Esophagus muscularis mucosa (tissue), 4 donors: ENCODE results near the gene RNASE1. TPM values are rescaled to one million over a fixed set of nuclear protein-coding genes. Genes with fewer than 3 reads are reported as not detected.

Experiments used
- DNase-seq: peaks from one replicate; pipeline ENCODE4 v3.0.0-alpha.2; 2017; ENCODE audit errors: extremely low spot score
- H3K27ac ChIP-seq, 4 donors: fragments of 200-600 bp; sonication (generic); replicated peaks in 1 of 4; 1 replicate in 3 of 4; 2 replicates in 1 of 4; pipeline ENCODE4 v1.5.1; 2016 to 2019; ENCODE audit warnings: mild to moderate bottlenecking in 1 of 4
- H3K27me3 ChIP-seq, 4 donors: fragments of 200-600 bp; sonication (generic); one replicate each; pipeline versions ENCODE4 v1.5.1 to v1.6.0; 2016 to 2019
- H3K36me3 ChIP-seq, 4 donors: fragments of 200-600 bp; sonication (generic); one replicate each; pipeline ENCODE4 v1.5.1; 2016 to 2019
- H3K4me1 ChIP-seq, 4 donors: fragments of 200-600 bp; sonication (generic); one replicate each; pipeline ENCODE4 v1.5.1; 2016 to 2019
- H3K4me3 ChIP-seq, 4 donors: fragments of 200-600 bp; sonication (generic); 1 replicate in 2 of 4; 2 replicates in 2 of 4; pipeline ENCODE4 v1.5.1; 2016 to 2019; ENCODE audit warnings: mild to moderate bottlenecking in 4 of 4, moderate library complexity in 1 of 4
- H3K9me3 ChIP-seq, 4 donors: fragments of 200-600 bp; sonication (generic); 1 replicate in 3 of 4; 2 replicates in 1 of 4; pipeline ENCODE4 v1.5.1; 2016 to 2019
- EP300 ChIP-seq: sonication (generic); formaldehyde crosslinking; IDR thresholded peaks from one replicate; pipeline ENCODE4 v1.6.1; 2017; ENCODE audit warnings: antibody characterized with exemption
- POLR2A ChIP-seq: fragments of 450-650 bp; IDR thresholded peaks from one replicate; pipeline ENCODE4 v1.6.1; 2017; ENCODE audit warnings: antibody characterized with exemption, moderate library complexity, mild to moderate bottlenecking, low read depth
- POLR2AphosphoS5 ChIP-seq, 2 donors: sonication (generic); formaldehyde crosslinking; IDR thresholded peaks; one replicate each; pipeline ENCODE4 v1.6.1; 2017; ENCODE audit warnings: antibody characterized with exemption in 2 of 2
- WGBS: methylation state at CpG from one replicate; pipeline ENCODE4 v1.1.5; 2018; 5-methylcytosine and 5-hydroxymethylcytosine counted together
- intact Hi-C: fragments of 100-400 bp; cut with DNase I; formaldehyde crosslinking; loops from one replicate; pipeline ENCODE4 v1.15.1; 2023
- total RNA-seq, 4 donors: library from RNA; depleted of rRNA; stranded (reverse); fragments of >200 nt; gene quantifications; one replicate each; pipeline versions ENCODE4 v1.1.0 to v1.2.1, GENCODE V29; 2016
- TF ChIP-seq, protein P1 (sequence below), 3 experiments: fragments of 200-600 bp in 2 of 3; fragments of 450-650 bp in 1 of 3; sonication (generic) in 2 of 3; IDR thresholded peaks; one replicate each; pipeline ENCODE4 v1.5.1; 2017 to 2019; ENCODE audit warnings: antibody characterized with exemption in 3 of 3, mild to moderate bottlenecking in 2 of 3, moderate library complexity in 1 of 3

Gene RNASE1
- total RNA-seq, 4 donors from 2014 or later = 270 to 766 (median 341) TPM

DNA sequence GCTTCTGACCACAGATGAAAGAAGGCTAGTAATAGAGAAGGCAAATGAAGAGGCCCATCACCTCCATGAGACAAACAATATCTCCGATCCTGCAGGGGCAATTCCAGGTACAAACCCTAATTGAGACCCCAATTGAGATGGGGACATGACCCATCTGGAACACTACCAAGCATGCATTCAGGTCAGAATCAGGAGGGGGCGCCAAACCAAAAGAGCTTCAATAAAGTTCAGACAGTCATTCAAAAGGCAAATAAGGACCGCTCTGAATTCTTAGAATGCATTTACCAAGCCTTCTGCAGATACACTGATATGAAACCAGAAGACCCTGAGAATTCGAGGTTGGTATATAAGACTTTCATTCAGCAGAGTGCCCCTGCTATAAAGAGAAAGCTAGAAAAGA lies 44.7 kb downstream of the RNASE1 start:
- Histone ChIP-seq H3K4me1 (peaks cover 0 to 3% (median 0%) of the 10 kb centered on the region in 4 donors), H3K4me3 (no peak overlapping the region), H3K9me3 (peaks cover 0 to 2% (median under 1%) of the 10 kb centered on the region in 4 donors), H3K36me3 (no peaks in the 10 kb centered on the region), H3K27ac (no peak overlapping the region), H3K27me3 (no peaks in the 10 kb centered on the region)
- WGBS = 64% methylated on average over 4 of the region's 4 CpGs
- intact Hi-C loops = no loop called here
- no peak for TF ChIP-seq POLR2AphosphoS5 (IDR thresholded peaks at IDR 0.05)
- TF ChIP-seq, protein P1, sequence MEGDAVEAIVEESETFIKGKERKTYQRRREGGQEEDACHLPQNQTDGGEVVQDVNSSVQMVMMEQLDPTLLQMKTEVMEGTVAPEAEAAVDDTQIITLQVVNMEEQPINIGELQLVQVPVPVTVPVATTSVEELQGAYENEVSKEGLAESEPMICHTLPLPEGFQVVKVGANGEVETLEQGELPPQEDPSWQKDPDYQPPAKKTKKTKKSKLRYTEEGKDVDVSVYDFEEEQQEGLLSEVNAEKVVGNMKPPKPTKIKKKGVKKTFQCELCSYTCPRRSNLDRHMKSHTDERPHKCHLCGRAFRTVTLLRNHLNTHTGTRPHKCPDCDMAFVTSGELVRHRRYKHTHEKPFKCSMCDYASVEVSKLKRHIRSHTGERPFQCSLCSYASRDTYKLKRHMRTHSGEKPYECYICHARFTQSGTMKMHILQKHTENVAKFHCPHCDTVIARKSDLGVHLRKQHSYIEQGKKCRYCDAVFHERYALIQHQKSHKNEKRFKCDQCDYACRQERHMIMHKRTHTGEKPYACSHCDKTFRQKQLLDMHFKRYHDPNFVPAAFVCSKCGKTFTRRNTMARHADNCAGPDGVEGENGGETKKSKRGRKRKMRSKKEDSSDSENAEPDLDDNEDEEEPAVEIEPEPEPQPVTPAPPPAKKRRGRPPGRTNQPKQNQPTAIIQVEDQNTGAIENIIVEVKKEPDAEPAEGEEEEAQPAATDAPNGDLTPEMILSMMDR (IDR thresholded peaks at IDR 0.05) = peak in 2 of 3 experiments; percentile 8 to 12
- DNase-seq = no peak

DNA sequence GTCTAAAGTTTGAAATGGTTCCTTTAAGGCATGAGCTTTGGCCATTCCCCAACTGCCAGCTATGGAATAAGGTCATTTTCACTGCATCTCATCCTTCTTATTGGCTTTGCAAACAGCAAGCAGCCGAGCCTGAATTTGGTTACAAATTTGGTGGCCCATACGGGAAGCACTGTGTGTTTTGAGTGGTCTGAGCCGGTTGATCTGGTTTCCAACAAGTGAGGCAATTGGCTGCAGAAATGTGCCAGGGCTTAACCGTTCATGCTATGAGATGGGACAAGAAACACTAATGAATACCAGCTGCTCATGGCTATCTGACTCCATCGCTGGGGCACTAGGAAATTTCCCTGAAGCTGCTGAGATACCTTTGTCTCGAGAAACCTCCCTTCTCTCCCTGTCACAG lies 47.6 kb downstream of the RNASE1 start:
- Histone ChIP-seq H3K4me1 (peaks cover 0 to 3% (median 0%) of the 10 kb centered on the region in 4 donors), H3K9me3 (peaks cover 0 to 16% (median 12%) of the 10 kb centered on the region in 4 donors), H3K36me3 (no peaks in the 10 kb centered on the region), H3K27me3 (no peaks in the 10 kb centered on the region), H3K27ac (no peak overlapping the region), H3K4me3 (no peak overlapping the region)
- DNase-seq = no peak
- intact Hi-C loops = no loop called here
- WGBS = 71% methylated on average over 6 of the region's 6 CpGs
- no peak for TF ChIP-seq EP300
- no peak for TF ChIP-seq POLR2A

DNA sequence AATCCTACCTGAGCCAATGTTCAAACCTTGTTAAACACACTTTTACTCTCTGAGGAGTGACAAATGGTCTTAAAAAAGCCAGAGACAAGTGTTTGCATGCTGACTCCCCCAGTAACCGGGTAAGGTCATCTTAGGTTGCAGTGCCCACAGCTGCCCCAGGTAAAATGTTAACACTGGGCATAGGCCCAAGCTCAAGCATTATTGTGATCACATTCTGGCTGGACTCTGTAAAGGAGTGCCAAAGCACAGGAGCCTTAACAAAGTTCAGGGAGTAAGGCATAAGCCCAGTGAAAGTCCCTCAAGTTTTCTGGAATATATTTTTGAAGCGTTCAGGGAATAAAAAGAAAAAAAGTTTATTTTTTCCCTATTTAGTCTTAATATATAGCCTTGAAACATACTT lies 48.3 kb downstream of the RNASE1 start:
- Histone ChIP-seq H3K4me1 (peaks cover 0 to 3% (median 0%) of the 10 kb centered on the region in 4 donors), H3K27me3 (no peaks in the 10 kb centered on the region), H3K27ac (no peak overlapping the region), H3K9me3 (peaks cover 0 to 16% (median 12%) of the 10 kb centered on the region in 4 donors), H3K36me3 (no peaks in the 10 kb centered on the region), H3K4me3 (no peak overlapping the region)
- intact Hi-C loops = no loop called here
- DNase-seq = no peak
- 80% methylated on average over 2 of the region's 2 CpGs for WGBS
- TF ChIP-seq, protein P1 (IDR thresholded peaks at IDR 0.05) = no peak
- TF ChIP-seq POLR2A (no peak), POLR2AphosphoS5 (IDR thresholded peaks at IDR 0.05) (no peak), EP300 (no peak)

DNA sequence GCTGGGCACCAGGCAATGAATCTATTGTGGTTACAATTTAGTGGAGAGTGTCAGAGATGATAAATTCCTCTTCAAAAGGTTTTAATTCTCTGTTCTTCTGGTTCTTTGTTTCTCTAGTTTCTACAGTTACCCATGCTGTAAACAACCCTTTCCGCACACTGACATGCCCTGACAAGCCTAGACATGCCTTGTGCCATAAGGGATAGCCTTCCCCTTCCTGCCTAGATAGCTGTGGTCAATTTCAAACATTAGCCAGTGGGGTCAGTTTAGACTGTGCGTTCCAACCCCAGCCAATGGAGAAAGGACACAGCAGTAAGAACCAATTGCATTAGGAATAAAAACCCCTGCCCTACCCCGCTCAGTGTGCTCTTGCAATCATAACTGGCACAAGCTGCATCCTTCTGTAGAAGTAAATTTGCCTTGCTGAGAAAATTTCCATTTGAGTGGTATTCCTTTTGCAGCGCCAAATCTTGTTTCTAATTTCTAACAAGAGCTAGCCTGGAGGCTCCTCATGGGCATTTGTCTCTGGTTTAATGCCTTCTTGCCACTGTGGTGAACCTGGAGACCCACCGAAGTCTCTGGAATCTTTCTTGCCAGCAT lies 50.6 kb downstream of the RNASE1 start:
- peaks cover 0 to 3% (median 0%) of the 10 kb centered on the region in 4 donors for H3K4me1 ChIP-seq
- H3K36me3 ChIP-seq = no peaks in the 10 kb centered on the region
- intact Hi-C loops = no loop called here
- H3K27me3 ChIP-seq = no peaks in the 10 kb centered on the region
- H3K27ac ChIP-seq = no peak overlapping the region
- H3K9me3 ChIP-seq = peaks cover 0 to 16% (median 12%) of the 10 kb centered on the region in 4 donors
- DNase-seq = no peak
- H3K4me3 ChIP-seq = no peak overlapping the region
- WGBS = 86% methylated on average over 5 of the region's 5 CpGs
- TF ChIP-seq, protein P1 (IDR thresholded peaks at IDR 0.05) = no peak
- TF ChIP-seq EP300 (no peak), POLR2AphosphoS5 (IDR thresholded peaks at IDR 0.05) (no peak), POLR2A (no peak)

Other genes starting within 250 kb of the RNASE1 start
- not detected for gene RNASE9, start 241.8 kb downstream of the RNASE1 start, total RNA-seq
- not detected for gene RNASE11, start 214.8 kb downstream of the RNASE1 start, total RNA-seq
- not detected for gene RNASE12, start 211.5 kb downstream of the RNASE1 start, total RNA-seq
- not detected for gene OR6S1, start 161.2 kb downstream of the RNASE1 start, total RNA-seq
- 100 to 1,000 TPM in 1 of 4 donors, 10 to 100 TPM in 3; 61.9 to 107 (median 82.9) TPM for gene RNASE4, start 118.3 kb downstream of the RNASE1 start, total RNA-seq
- gene ANG, start 114.1 kb downstream of the RNASE1 start, total RNA-seq = 10 to 100 TPM; 13.7 to 30.6 (median 19.8) TPM
- not detected for gene EDDM3A, start 57.0 kb downstream of the RNASE1 start, total RNA-seq
- gene EDDM3B, start 34.4 kb downstream of the RNASE1 start, total RNA-seq = not detected
- gene RNASE6, start 21.6 kb downstream of the RNASE1 start, total RNA-seq = 10 to 100 TPM in 1 of 4 donors, 1 to 10 TPM in 3; 5.2 to 23.9 (median 8.0) TPM
- under 1 TPM in 2 of 4 donors, not detected in 2; 0.52 to 0.83 TPM for gene RNASE3, start 88.5 kb upstream of the RNASE1 start, total RNA-seq
- 1 to 10 TPM in 3 of 4 donors, not detected in 1; 1.7 to 3.8 (median 2.1) TPM for gene RNASE2, start 152.6 kb upstream of the RNASE1 start, total RNA-seq
- 10 to 100 TPM; 39.8 to 57.4 (median 41.7) TPM for gene METTL17, start 187.1 kb upstream of the RNASE1 start, total RNA-seq
- gene SLC39A2, start 196.4 kb upstream of the RNASE1 start, total RNA-seq = not detected
- gene NDRG2, start 222.2 kb upstream of the RNASE1 start, total RNA-seq = 100 to 1,000 TPM; 175 to 222 (median 201) TPM
- gene TPPP2, start 227.4 kb upstream of the RNASE1 start, total RNA-seq = not detected
- not detected for gene RNASE13, start 232.0 kb upstream of the RNASE1 start, total RNA-seq
- gene RNASE7, start 239.5 kb upstream of the RNASE1 start, total RNA-seq = not detected